Stimulated activated CD4-positive, alpha-beta T cell treated with anti-CD3 and anti-CD28 coated beads, Interleukin-4, amount 100 ng/mL, for 24 hours (primary cell): ENCODE data around the gene IGSF21.
"Not testable (repeated sequence)": the region's sequence is repeated elsewhere in the genome, so short reads cannot be mapped to it uniquely, and the experiment has no call there.

Experiments used
- DNase-seq: peaks from one replicate; pipeline ENCODE4 v3.0.0-alpha.2; 2020

The IGSF21 gene

DNA sequence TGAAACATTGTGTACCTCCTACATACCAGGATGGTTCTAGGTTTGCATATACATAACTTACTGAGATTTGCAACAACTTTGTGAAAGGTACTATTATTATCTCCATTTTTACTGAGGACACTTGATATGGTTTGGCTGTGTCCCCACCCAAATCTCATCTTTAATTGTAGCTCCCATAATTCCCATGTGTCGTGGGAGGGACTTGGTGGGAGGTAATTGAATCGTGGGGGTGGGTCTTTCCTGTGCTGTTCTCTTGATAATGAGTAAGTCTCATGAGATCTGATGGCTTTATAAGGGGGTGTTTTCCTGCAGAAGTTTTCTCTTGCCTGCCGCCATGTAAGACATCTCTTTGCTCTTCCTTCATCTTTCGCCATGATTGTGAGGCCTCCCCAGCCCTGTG is 40.1 kb downstream of the IGSF21 start:
- DNase-seq, result no peak

DNA sequence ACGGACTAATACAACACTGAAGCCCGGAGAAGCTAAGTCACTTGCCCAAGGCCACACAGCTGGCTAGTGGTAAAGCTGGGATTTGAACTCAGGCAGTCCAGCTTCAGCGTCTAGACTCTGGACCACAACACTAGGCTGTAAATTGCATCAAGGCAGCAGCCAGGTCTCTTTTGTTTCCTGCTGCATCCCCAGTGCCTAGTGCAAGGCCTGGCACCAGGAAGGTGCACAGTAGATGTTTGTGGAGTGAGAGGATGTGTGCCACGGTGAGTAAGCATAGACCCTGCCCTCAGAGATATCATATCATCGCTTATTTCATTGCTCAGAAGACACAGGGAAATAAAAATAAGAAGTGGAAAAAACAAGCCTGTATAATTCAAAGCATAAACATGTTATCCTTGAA is 40.9 kb downstream of the IGSF21 start:
- no peak for DNase-seq

DNA sequence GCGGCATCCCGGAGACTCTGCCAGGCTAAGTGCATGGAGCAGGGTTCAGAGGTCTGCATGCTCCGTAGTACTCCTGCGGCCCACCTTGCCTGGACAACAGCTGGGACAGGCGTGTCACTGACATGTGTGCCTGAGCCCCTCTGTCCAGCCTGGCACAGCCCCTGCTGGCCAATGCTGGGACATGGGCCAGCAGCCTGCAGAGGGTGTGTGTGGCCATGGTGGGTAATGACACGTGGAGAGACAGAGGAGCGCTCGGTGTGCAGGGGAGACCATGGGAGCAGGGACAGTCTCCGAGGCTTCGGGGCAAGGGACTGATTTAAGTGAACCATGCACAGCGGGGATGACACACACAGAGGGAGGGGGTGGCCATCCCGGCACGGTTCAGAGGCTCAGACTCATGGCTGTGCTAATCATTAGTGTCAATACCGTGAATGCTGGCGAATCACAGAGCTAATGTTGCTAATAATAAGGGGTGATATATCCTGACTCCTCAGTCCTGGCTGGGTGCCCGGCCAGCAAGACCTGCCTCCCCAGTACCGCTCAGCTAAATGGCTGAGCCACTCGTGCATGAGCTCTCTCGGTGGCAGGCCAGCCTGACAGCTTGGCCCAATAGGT is 41.5 kb downstream of the IGSF21 start:
- no peak for DNase-seq

DNA sequence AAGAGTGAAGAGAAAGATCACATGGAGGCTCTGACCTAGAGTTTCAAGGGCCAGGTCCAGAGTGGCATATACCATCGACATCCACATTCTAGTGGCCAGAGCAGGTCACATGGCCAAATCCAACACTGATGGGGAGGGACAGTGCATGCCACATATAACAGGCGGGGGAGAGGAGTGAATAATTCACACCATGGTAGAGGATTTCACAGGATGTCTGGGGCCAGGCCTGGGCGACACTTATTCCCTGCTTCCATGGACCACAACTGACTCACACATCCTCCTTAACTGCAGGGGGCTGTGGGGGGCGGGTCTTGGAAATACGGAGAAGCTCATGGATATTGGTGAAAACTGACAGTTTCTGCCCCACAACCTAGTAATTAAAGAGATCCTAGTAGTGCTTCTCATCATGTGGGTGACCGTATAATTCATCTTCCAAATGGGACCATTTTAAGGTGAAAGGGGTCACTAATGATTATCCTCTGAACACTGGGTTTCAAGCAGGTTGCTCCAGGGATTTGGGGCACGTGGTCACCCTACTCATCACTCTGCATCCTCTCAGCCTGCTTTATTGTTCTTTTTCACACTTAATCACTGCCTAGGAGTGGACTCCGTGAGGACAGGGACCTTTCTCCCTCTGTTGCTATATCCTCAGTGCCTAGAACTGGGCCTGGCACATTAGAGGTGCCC is 44.0 kb downstream of the IGSF21 start:
- DNase-seq, result no peak

DNA sequence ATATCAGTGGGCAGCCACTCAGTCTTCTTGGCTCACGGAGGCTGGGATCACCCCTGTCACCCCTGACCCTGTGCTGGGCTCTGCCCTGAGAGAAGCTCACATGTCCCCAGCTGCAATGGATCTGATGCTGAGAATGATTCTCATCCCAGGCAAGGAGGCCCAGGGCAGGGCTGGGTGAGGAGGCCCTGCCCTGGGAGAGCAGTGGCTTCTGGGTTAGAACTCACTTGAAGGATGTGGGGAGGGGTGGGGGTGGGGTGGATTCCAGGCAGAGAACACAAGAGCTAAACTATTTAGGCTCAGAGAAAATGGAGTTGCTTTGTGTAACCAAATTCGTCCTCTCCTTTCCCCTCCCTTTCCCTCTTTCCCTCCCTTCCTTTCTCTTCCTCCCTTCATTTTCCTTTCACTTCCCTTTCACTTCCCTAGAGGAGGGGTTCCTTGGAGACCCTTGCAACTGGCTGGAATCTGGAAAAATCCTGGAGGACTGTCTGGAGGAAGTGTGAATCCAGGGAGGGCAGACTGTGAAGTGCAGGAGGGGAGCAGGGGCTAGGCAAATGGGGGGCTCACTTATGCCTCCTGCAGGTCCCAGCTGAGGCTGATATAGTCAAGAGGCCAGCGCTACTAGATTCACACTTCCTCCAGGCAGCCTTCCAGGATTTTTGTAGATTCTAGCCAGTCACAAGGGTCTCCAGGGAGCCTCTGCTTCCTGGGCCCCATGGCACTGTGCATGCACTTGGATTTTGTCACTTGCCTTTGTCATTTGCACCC is 47.0 kb downstream of the IGSF21 start:
- no peak for DNase-seq

DNA sequence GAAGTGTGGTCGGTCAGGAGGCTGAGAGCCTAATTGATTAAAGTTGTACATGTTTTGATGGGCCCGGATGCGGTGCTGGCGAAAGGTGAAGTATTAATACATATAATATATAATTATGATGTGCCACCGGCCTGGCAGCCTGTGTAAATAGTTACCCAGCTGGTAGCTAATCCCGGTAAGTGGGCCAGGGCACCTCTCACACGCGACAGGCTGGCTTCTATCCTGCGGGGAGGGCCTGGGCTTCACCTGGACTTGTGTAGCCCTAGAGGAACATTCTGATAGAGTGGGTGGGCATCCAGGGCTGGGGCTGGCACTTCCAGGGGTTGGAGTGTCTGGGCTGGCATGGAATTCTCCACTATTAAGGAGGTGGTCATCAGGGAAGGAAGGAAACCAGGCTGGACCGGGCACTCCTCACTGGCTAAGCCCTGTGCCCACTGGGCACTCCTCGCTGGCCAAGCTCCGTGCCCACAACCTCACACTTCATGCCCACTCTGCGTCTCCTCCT is 48.3 kb downstream of the IGSF21 start:
- no peak for DNase-seq

DNA sequence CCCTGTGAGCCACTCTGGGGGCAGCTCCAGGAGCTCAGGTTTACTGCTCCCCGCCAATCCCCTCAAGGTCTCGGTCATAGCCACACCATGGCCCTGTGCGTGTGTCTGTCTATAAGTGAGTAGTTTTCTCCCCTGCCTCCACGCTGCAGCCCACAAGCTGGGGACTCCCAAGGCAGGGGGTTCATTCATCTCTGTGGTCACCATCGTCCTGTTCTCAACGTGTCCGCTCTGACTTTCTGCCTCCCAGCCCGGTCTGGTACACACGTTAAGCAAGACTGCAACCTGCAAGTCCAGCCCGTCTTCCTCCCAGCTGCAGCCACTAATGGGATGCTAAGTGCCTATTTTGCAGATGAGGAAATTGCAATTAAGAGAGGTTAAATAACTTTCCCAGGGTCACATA is 49.8 kb downstream of the IGSF21 start:
- no peak for DNase-seq

DNA sequence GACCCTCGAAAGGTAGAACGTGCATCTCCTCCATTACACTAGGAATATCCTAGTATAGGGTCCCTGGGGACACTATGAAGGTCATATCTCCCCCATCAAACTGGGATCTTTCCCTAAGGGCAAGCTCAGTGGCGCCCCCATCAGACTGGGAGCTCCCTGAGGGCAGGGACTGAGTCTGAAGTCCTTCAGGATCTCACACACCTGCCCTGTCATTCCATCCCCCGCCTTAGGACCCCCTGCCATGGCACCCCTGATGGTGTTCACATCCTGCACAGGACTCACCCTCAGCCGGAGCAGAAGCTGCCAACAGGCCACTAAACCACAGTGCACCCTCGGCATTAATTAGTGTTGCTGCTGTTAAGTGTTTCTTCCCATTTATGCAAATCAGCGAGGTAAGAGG is 50.4 kb downstream of the IGSF21 start:
- DNase-seq, result no peak

DNA sequence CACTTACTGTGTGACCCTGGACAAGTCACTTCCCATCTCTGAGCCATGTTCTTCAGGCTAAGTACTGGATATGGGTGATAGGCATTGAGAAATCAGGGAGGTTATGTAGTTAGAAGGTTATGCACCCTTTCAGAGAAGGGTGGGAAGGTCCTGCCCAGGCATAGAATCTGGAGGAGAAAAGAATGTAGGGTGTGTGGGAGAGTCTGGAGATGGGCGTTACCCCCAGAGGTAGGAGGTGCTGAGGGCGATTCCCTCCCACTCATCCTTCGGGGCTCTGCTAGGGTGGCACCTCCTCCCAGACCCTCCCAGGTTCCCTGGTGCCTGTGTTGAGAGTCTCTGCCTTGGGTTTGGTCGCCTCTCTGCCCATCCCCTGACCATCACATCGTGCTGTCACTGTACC is 51.1 kb downstream of the IGSF21 start:
- DNase-seq, result no peak

DNA sequence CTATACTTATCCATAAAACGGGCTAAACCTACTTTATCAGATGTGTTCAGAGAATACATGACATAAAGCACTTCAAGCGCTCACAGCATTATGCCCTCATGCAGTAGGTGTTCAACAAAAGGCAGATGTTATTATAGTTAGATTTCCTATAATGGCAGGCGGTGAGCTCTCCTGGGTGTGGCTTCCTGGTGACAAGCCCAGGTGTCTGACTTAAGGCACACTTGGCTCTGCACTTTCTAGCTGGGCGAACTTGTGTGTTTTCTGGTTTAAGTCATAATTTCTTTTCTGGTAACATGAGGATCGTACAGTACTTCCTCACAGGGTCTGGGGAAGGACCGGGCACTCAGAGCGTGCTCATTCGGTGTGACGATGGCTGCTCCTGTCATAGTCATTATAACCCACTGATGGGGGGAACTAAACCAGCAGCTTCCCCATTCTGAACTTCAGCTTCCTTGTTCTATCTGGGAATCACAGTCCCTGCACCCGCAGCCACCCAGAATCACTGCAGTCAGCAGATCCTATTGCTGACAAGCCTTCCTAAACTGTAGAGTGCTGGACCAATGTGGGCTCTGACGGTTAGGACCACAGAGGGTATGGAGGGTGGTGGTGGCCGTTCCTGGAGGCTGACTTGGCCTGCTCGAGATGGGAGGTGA is 52.8 kb downstream of the IGSF21 start:
- DNase-seq, result no peak

DNA sequence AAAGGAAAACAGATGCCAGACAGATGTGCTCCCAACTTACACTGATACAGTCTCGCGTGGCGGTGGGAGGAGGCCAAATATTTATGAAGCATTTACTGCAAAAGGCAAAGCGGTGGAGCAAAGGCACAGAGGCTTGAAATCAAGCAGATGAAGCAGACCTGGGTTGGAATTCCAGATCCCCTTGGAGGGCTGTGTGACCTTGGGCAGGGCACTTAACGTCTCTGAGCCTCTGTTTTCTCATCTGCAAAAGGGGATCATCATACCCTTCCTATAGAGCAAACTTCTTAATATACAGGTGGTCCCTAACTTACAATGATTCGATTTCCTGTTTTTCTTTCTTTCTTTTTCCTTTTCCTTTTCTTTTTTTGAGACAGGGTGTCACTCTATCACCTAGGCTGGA is 54.1 kb downstream of the IGSF21 start:
- no peak for DNase-seq

DNA sequence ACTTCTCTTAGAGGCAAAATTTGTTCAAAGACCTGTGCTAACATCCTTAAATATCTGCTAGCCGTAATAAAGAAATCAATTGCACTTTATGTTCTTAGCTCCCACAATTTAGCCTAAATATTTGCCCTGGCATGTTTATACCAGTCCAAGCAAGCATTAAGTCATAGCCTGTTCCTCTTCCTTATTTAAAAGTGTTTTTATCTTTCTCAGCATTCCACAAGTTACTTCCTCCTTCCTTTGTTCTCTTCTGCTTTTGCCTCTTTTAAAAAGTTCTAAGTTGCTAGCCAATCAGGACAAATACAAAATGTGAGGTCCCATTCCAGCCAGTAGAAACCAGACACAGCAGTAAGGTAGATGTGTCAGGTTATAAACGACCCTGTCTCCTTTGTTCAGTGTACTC is 58.0 kb downstream of the IGSF21 start:
- DNase-seq, result not testable (repeated sequence)

DNA sequence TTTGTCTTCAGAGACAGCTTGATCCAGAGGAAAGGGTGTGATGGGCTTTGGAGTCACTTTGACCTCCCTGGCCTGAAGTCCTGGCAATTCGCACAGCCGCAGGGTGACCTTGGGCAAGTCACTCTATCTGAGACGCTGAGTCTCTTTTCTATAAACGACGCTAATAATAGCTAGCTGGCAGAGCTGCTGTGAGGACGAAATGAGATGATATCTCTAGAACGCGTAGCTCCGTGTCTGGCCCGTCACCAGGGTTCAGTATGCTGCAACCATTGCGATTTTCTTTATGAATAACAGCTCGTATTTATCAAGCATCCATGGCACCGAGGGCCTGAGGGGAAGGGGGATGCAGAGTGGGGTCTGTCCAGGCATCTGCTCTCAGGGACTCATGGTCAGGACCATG is 58.7 kb downstream of the IGSF21 start:
- no peak for DNase-seq

DNA sequence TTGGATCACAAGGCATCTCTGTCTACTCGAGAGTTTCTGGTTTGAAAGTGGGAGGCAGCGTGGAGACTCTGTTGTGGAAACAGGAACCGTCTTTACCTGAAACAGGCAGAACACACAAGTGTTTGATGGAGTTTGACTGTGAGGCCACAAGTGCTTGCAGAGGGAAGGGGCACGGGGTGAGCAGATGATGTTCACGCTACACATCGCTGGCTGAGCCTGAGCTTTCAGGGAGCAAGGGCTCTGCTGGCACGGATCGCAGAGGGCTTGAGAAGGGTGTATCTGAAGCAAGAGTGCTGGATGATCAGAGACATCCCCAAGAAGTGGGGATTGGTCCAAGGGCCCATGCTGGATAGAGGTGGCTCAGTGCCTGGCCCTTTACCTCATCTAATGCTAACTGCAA is 59.3 kb downstream of the IGSF21 start:
- no peak for DNase-seq

DNA sequence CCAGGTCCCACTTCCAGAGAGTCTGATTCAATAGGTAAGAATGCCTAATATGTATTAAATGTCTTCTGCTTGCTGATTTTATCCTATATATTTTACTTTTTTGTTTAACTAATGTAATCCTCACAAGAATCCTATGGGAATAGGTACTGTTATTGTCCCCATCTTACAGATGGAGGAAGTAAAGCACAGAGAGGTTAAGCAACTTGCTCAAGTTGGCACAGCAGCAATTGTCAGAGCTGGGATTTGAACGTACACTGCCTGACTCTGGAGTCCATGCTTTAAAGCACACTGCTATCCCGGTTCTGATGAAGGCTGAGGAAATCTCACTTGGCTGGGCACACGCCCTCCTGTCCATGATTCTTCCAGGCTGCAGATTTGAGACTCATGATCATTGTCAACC is 62.8 kb downstream of the IGSF21 start:
- DNase-seq, result no peak

DNA sequence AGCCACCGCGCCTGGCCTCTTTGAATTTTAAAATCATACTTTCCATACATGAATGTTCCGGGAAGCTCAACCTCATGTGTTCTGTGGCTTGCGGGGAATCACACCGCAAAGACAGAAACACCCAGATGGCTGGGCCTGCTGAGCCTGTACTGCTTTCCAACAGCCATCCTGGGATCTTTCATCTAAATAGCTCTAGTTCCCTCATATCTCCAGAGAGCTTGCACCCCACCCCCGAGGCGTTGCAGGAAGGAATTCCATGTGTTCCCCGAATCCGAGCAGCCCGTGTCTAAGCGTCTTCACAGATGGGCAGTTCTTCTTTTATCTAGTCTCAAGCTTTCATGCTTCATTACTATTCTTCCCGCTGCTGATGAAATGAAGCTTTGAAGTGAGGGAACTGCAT is 66.4 kb downstream of the IGSF21 start:
- DNase-seq, result no peak

DNA sequence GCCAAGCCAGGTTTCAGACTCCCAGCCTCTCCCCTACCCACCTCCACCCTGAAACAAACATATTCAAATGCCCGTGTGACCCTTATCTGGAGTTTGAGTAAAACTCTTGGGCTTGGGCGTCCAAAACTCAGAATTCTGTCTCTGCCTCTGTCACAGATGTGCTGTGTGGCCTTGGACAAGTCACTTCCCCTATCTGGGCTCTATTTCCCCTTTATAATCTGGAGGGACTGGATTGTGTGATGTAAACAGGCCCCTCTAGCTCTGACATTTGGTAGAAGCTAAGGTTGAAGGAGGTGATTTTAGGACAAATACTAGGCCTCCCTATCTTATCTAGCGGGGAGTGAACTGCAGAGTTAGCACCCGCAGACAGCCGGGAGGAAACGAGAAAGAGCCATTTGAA is 67.5 kb downstream of the IGSF21 start:
- no peak for DNase-seq

DNA sequence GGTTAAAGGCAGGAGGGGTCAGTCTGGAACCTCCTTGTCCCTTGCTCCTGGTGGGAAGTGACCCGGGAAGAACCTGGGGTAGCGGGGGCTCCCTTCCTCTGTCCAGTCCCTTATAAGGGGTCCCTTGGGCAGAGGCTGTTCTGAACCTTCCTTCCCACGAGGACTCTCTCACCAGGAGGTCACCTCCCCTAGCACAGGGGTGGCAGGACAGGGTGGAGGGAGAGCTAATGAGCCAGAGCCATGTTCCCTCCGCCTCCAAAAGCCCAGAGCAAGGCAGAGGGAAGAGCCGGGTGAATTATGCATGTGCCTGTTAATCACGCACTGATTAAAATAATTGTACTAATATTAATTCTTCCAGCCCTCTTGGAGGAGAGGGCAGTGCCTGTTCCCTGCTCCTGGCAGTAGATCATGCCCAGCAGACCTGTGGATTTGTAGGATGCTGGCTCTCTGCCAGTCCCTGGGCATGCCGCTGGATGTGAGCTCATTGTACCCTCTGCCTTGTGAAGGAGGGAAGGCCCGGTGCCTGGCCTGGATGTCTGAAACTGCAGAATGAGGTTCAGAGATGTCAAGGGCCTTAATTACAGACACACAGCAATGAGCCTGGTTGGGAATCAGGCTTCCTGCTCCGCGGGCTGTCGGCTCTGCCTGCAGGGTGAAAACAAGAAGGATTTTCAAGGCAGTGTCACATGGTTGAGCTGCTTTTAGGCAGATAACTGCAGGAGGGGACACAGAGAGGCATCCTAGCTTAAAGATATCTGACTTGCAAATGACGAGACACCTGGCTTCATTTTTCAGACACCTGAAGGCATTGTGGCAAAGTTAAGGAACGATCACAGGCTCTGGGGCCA is 68.2 kb downstream of the IGSF21 start:
- DNase-seq, result no peak

DNA sequence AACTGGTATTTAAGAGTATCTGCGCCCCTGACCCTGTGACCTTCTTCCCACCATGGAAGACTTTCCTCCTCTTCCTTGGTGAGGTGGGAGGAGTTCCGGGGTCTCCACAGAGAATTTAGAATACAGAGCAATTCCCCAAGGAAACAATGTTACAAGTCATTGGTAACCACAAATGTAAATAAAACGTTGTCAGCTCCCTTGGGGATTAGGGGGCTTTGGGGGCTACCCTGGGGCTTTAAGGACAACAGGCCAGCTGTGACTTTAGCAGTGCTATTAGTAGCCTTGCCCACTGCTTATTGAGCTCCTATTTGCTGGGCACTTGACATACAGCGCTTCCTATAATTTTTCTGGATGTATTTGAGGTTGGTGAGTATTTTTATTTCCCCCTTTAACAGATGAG is 69.0 kb downstream of the IGSF21 start:
- no peak for DNase-seq

DNA sequence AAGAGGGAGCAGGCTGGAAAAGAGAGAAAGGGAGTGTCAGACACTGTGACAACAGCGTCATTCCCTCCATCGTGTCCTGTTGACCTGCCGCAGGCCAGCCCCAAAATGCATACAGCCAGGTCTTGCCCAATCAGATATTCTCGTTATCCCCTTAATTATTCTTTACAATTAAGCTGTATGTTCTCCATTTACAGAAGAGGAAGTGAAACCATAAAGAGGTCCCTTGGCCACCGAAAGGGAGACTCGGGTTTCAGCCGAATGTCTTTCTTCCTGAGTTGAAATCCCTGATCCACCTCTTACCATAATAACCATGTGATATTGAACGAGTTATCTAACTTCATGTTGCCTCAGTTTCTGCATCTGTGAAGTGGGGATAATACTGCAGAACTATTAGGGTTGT is 70.5 kb downstream of the IGSF21 start:
- DNase-seq, result no peak

DNA sequence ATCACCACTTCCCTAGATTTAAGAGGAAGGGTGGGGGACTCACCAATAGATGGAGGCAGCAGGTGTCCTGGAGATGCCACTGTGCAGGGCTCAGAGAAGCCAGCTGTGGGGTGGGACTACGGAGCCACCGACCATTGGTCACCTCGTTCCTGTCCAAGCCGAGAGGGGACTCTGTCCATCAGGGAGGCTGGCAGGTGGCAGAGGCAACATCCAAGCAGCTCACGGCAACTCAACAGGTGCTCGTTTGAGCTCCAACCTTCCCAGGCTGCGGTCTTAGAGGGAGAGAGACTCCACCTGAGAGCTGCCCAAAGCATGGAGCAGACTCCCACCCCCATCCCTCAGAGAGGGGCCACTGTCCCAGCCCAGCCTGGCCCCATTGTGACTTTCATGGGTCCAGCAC is 71.4 kb downstream of the IGSF21 start:
- no peak for DNase-seq

DNA sequence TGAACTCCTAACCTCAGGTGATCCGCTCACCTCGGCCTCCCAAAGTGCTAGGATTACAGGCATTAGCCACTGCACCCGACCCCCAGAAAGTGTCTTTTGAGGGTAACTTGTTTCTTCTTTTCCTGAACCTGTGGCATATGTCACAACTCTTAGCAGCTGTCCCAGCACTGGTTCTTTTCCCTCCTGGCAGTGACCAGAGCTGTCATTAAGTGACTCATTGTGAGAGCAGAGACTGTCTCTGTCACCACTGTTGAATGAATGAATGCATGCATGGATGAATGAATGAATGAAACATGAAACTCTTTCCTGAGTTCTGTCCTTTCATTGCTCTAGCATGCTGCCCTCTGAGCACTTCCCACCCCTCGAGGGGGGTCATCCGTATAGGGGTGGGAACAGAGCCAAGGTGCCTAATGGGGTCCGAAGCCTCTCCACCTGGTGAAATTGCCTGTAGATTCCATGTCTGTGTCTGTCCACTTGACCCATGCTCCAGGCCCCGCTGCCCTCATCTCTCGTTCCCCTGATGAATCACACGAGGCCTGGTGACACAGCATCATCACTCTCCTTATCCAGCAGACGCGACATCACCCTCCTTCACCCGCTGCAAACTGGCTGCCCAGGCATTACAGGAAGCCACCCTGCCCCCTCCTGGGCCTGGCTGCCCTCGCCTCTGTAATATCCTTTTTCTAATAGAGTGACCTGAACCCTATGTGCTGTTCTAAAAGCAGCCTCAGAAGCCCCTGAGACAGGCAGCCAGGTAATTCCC is 75.0 kb downstream of the IGSF21 start:
- DNase-seq, result no peak
